GM21360 (cell line): ENCODE results near the gene SLC5A11.
"Not testable (repeated sequence)": the region's sequence is repeated elsewhere in the genome, so short reads cannot be mapped to it uniquely, and the experiment has no call there.

ENCODE experiments used
- ATAC-seq: cut with Tn5 transposase; IDR thresholded peaks from one replicate; pipeline ENCODE4 v1.9.1; 2021; ENCODE audit warnings: mild to moderate bottlenecking, moderate library complexity; ENCODE audit not compliant: unreplicated experiment

Gene SLC5A11

GRCh38 chr16:24856871-24857270, 11.1 kb downstream of the SLC5A11 start:
- not testable (repeated sequence) for ATAC-seq

GRCh38 chr16:24858219-24859041, 12.7 kb downstream of the SLC5A11 start:
- ATAC-seq = no peak

- ATAC-seq = no peak
Observed at GRCh38 chr16:24861461-24861860, 15.7 kb downstream of the SLC5A11 start.

GRCh38 chr16:24863582-24864437, 18.0 kb downstream of the SLC5A11 start:
- ATAC-seq = no peak

- ATAC-seq = no peak
Observed at GRCh38 chr16:24869033-24869432, 23.3 kb downstream of the SLC5A11 start.

GRCh38 chr16:24871891-24872290, 26.1 kb downstream of the SLC5A11 start:
- ATAC-seq = no peak

GRCh38 chr16:24873028-24873427, 27.3 kb downstream of the SLC5A11 start:
- no peak for ATAC-seq

GRCh38 chr16:24875466-24875865, 29.7 kb downstream of the SLC5A11 start:
- no peak for ATAC-seq

GRCh38 chr16:24876231-24876630, 30.5 kb downstream of the SLC5A11 start:
- ATAC-seq = no peak

GRCh38 chr16:24879684-24880083, 33.9 kb downstream of the SLC5A11 start:
- ATAC-seq = no peak

- no peak for ATAC-seq
Observed at GRCh38 chr16:24883714-24884151, 38.0 kb downstream of the SLC5A11 start.

GRCh38 chr16:24887472-24887871, 41.7 kb downstream of the SLC5A11 start:
- no peak for ATAC-seq

GRCh38 chr16:24890746-24891145, 45.0 kb downstream of the SLC5A11 start:
- ATAC-seq = no peak

- ATAC-seq = no peak
Observed at GRCh38 chr16:24896439-24896838, 50.7 kb downstream of the SLC5A11 start.

GRCh38 chr16:24897522-24897921, 51.8 kb downstream of the SLC5A11 start:
- ATAC-seq = not testable (repeated sequence)

GRCh38 chr16:24900230-24900629, 54.5 kb downstream of the SLC5A11 start:
- no peak for ATAC-seq

GRCh38 chr16:24906199-24906808, 60.5 kb downstream of the SLC5A11 start:
- no peak for ATAC-seq

- ATAC-seq = no peak
Observed at GRCh38 chr16:24906901-24907300, 61.1 kb downstream of the SLC5A11 start.

GRCh38 chr16:24908716-24909115, 63.0 kb downstream of the SLC5A11 start:
- ATAC-seq = no peak

- ATAC-seq = no peak
Observed at GRCh38 chr16:24909856-24910255, 64.1 kb downstream of the SLC5A11 start.

GRCh38 chr16:24915019-24915418, 69.3 kb downstream of the SLC5A11 start:
- ATAC-seq = no peak
